ENCODE data around the gene ADARB2.
"Not testable (repeated sequence)": the region's sequence is repeated elsewhere in the genome, so short reads cannot be mapped to it uniquely, and the experiment has no call there.

The ADARB2 gene

DNA sequence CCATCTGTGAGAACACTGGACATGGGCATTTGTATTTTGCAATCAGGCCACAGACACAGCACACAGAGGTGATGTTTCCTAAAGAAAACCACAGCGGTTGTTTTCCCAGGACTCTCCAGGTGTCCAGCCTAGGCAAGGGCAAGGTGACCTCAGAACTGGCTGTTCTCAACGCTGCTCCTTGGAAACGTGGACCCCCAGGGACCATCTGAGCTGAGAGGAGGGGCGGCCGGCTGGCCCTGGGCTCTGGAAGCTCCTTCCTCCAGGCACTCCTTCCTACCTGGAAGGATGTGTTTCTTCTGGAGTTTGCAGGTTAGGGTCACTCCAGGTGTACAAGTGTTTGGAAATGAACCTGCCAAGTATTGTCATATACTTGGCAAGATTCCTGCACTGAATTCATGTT is 103.1 kb downstream of the ADARB2 start:
- DNase-seq = no peak

DNA sequence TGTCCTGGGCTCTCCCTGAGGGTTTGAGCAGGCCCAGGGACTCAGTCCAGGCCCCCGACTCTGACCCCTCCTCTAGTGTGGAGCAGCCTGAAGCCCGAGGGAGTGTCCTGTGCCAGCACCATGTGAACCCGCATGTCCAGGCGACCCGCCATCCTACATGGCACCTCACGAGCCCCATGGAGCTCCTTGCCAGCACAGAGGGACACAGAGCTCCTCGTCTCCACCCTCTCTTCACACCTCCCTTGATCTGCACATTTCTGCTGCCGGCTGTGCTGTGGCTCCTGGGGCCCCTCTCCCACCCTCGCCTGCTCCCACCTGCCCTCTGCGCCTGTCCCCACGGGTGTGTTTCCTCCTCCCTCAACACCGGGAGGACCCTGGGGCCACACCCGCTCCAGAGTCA is 103.5 kb downstream of the ADARB2 start:
- DNase-seq = no peak

DNA sequence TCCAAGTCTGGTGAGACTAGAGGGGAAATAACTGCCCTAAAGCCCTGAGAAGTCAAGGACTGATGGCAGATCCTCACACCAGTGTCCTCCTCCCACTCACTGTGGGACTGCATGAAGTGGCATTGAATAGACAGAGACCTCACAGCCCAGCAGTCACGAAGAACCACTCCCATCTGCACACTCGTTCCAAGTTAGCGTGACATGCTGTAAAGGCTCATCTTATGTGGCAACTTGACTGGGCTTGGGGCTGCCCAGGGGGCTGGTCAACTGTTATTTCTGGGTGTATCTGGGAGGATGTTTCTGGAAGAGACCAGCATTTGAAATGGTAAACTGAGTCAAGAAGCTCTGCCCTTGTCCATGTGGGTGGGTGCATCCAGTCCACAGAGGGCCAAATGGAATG is 104.7 kb downstream of the ADARB2 start:
- no peak for DNase-seq

DNA sequence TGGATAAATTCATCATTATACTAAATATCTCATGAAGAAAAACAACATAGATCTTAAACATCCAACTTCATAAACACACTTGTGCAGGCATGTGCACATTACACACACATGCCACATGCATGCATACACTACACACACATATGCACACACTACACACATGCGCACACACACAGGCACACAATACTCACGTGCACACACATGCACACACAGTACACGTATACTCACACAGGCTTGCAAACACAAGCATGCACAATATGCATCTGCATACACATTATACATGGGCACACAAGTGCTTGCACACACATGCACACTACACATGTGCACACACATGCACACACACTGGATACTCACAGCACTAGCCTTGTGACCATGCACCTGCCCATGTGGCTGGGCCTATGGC is 105.2 kb downstream of the ADARB2 start:
- no peak for DNase-seq

DNA sequence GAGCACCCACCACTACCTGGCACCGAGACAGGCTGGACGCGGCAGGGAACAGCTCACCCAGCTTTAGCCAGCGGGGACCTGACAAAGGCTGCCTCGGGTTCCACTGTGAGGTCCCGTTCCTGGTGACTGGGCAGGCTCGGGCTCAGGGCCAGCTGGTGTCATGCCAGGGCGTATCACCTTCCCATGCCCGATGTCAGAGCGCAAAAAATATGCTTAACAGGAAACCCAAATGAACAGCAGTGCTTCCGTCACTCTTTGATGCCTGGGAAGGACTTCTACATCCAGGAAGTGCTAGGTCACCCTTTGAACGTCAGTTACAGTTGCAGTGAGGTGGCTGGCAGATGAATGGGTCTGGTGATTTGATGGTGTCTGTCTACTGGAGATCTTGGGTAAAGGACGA is 106.0 kb downstream of the ADARB2 start:
- DNase-seq = no peak

DNA sequence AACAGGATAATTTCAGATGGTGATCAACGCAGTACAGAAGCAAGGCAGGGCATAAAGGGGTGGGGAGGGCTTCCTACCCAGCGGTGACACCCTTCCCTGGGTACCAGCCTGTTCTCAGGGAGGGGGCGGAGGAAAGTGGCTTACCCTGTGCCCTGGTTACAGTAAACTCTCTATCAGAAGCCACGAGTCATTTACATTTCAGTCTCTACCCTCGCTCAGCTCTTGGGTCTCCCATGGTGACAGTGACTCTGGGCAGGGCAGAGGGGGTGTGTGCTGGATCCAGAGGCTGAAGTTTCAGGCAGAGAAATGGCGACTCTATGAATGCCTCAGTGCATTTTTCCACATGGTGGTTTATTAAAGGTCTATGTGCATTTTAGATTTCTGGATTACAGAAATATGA is 107.0 kb downstream of the ADARB2 start:
- no peak for DNase-seq

DNA sequence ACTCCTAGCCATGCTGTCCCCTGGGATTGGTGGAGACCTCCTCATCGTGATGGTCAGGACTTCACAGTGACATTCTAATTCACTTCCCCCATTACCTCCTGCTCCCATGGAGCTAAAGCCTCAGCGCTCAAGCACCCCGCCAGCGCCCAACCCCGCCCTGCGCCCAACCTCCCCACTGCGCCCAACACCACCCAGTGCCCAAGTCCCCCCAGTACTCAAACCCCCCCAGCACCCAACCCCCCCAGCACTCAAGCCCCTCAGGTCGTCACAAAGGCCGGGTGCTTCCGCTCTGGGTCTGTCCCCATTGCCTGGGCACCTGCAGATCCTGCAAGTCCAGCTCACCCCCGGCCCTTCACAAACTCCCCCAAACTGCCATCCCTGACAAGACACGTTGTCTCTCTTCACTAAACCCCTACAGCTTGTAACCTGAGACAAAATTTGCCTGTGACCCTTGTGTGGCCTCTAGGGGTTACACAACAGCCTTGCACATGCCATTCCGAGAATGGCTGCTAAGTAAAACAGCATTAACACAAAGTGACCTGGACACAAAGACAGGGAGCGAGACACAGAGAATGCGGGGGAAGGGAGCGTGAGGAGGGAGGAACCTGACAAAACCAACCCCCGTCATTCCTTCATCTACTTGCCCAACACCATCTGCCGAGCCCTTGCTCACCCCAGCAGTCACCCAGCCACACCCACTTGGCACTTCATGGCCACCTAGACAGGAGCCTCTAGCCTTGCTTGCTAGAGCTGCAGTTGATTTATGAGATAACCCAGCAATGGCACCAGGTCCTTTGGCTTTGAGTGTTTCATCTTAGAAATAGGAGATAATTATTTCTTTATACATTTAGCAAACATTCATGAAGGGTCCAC is 107.8 kb downstream of the ADARB2 start:
- DNase-seq = peak; percentile 14

DNA sequence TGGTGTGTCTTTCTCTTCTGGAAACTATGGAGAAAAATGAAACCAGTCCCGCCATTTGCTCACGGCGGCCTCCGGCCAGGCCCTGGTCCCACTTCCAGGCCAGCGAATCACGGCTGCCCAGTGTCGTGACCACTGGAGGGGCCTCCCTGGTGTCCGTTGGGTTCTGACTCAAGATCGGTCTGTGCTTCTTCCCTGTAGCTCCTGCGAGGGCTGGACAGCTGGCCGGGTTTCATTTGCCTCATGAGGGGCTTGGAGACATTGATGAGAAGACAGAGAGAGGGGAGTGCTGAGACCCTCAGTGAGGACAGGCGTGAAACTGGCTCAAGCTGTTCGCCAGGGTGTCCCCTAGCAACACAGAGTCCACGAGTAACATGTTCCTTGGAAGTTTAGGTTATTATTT is 108.6 kb downstream of the ADARB2 start:
- no peak for DNase-seq

DNA sequence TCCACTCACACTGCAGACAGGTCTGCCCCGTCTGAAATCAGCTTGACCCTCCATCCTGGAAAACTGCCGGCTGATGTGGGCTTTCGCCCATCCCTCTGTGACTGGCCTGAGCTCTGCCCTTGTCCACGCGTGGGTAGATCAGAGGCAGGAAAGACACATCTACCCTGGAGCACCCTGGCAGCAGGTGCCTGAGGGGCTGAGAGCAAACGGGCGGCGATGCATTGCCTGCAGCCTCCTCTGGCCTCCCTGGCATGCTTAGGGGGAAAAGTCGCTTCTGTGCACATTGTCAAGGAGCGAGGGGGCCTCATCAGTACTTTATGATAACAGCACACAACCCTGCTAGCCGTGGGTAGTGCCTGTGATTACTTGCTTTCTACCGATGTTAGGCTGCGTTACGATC is 109.4 kb downstream of the ADARB2 start:
- DNase-seq = no peak

DNA sequence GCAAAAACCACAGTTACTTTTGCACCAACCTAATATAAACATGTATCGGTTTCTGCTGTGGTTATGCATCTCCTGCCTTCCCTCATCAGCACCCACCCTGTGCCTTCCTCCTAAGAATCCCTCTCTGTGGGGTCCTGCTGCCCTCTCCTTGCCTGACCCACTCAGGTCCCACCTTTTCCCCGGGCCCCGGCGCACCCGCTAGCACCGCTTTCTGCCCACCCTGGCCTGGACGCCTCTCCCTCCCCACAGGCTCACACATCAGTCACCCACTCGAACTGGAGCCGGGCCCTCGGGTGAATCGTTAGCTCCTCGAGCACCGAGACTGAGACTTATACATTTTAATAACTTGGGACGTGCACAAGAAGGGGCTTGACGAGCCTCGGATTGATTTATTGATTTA is 110.5 kb downstream of the ADARB2 start:
- DNase-seq = no peak

DNA sequence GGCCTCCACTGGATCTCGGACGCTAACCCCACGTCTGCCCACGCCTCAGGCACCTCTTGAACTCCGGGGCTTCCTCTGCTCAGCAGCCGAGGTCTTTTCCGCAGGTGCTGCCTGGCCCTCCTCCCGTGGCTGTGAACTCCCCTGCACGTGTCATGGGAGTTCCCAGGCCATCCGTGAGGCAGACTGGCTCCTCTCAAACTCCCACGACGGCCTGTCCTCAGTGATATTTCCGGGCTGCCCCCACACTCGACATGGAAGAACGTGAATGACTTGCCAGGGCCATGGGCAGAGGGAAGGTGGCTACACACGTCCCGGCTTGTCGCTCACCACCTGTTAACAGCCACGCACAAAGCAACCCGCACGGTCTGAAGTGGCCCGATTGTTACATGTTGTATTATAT is 110.9 kb downstream of the ADARB2 start:
- DNase-seq = no peak

DNA sequence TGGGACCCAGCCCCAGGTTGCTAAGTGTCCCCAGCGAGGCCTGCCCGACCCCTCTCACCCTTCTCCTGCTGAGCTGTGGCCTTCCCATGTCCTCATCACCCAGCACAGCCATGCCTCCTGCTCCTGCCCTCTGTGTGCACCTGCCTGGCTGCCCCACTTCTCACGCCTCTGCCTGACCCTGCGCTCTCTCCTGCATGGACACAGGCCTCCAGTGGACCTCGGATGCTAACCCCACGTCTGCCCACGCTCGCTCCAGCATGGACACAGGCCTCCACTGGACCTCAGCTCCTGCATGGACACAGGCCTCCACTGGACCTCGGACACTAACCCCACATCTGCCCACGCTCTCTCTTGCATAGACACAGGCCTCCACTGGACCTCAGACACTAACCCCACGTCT is 111.6 kb downstream of the ADARB2 start:
- no peak for DNase-seq

DNA sequence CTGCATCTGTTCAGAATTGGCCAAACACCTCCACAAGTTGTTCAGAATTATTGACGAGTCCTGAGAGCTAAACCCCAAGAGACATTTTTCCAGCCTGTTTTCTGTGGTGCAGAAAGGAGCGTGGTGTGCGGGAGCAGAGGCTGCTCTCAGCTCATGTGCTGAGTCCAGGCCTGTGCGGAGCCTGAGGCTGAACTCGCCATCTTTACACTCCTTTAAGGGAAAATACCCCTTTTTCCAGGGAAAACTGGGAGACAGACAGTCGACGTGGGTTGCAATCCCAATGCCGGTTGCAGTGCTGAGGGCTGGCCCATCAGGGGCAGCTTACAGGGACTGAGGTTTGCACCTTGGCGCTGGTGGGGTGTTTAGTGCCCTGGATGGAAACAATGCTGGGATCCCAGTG is 112.2 kb downstream of the ADARB2 start:
- no peak for DNase-seq

DNA sequence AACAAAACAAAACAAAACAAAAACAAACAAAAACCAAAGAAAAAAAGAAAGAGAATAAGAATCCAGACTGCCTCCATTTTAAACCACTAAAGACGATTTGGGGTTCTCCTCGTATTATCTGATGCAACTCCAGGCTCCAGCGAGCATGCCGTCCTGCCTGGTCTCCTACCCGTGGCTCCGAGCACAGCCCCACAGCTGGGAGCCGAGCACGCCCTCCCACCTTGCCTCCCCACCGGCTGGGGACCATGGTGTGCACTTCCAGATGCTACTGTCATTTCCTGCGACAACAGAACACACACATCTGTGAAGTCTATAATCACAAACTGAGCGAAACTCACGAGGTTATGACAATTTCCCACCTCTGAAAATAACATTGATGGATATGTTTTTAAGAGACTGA is 113.1 kb downstream of the ADARB2 start:
- DNase-seq = no peak

DNA sequence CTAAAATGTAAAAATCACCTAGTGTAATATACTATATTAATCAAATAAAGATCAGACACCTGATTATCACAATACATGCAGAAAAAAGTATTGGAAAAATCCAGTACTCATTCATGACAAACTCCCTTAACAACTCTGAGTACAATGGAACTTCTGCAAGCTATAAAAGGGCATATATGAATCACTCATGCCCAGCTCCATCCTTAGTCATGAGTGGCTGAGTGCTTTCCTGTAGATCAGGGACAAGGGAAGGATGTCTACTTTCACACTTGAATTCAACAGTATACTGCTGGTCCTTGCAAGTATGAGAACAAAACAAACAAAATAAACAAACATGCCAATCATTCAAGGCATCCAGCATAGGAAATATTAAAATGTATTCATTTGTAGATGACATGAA is 116.5 kb downstream of the ADARB2 start:
- no peak for DNase-seq

DNA sequence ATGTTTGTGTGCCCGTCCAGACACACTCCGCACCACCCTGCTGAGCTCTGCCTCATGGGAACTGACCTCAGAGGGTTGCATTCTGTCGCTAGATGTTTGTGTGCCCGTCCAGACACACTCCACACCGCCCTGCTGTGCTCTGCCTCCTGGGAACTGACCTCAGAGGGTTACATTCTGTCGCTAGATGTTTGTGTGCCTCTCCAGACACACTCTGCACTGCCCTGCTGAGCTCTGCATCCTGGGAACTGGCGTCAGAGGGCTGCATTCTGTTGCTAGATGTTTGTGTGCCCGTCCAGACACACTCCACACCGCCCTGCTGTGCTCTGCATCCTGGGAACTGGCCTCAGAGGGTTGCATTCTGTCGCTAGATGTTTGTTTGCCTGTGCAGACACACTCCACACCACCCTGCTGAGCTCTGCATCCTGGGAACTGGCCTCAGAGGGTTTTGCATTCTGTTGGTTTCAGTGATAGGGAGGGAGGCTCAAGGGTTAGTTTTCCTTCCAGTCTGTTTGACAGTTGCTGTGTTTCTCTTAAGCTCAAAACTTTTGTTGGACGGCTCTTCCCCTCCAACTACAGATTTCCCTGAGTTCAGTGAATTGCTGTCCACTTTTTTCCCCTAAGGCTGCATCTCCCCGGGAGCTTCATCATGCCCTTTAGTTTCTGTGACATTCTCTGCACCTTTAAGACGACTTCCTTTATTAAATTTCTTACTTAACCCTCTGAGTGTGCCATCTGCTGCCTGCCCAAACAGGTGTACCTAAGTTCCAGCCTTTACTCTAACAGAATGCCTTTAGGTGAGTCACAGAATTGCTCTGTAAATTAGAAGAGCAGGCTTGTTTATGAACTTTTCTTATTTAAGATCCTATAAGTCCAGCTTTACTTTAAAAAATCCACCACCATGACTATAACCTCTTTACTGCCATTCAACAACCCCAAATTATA is 119.7 kb downstream of the ADARB2 start:
- DNase-seq = not testable (repeated sequence)

DNA sequence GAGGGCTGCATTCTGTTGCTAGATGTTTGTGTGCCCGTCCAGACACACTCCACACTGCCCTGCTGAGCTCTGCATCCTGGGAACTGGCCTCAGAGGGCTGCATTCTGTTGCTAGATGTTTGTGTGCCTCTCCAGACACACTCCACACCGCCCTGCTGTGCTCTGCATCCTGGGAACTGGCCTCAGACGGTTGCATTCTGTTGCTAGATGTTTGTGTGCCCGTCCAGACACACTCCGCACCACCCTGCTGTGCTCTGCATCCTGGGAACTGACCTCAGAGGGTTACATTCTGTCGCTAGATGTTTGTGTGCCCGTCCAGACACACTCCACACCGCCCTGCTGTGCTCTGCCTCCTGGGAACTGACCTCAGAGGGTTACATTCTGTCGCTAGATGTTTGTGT is 120.6 kb downstream of the ADARB2 start:
- not testable (repeated sequence) for DNase-seq

DNA sequence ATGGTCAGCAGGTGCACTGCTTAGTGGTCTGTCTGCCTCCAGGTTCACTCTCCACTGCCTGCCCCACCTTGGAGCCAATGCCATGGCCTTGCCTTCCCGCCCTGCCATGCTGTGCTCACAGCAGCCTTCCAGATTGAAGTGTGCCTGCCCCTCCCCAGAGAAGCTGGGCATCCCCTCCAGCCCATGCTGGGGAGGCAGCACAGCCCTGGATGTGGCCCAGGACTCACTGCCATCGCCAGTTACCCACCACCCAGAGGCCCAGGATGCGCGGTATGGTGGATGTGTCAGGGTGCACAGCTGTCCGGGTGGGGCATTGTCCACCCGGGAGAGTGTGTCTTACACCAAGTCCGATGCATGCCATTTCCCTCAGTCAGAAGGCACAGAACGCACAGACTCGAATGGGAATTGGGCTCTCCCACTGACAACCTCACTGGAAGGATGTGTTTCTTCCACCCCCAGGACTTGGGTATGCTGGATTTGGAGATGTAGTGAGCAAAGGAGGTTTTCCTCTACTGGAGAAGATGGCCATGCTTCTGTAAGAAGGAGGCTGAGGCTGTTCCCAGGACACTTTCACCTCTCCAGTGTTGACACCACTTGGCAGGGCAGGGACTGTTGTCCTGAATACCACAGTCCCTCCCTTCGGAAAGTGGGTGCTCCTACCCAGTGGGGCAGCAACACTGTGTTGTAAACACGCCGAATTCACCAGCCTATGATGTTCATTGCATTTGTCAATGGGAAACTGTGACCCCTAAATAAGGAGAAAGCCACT is 122.0 kb downstream of the ADARB2 start:
- DNase-seq = no peak

DNA sequence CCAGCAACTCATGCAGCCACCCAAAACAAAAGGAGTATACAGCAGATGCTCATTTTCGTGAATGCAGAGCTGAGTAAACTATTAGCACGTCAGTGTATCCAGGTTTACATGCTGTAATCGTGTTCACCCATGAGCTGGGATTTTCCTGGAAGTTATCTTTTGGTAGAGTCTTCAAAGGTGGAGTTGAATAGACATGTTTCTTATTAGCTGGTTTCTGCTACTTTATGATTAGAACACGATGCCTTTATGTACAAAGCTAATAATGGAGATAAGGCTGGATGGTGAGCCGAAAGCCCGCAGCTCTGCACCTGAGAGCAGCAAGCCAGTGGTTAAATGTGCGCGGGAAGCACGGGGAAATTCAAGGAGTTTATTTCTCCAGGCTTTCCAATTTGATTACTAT is 123.8 kb downstream of the ADARB2 start:
- no peak for DNase-seq

DNA sequence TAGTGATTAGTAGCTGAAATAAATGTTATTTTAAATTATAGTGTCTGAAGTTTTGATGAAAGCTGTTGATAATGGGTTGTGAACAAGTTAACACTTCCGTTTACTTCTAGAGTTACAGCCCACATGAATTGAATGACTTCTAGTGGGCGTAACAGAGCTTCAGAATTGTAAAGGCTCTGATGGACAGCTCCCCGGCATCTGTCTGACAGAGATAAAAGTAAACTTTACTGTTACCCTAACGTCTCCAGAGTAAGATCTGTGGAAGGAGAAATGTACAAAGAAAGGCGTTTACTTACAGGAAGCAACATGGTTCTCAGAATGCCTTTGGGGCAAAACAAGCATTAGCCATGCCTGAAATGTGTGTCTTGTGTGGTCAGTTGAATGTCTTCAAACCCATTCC is 124.4 kb downstream of the ADARB2 start:
- no peak for DNase-seq

DNA sequence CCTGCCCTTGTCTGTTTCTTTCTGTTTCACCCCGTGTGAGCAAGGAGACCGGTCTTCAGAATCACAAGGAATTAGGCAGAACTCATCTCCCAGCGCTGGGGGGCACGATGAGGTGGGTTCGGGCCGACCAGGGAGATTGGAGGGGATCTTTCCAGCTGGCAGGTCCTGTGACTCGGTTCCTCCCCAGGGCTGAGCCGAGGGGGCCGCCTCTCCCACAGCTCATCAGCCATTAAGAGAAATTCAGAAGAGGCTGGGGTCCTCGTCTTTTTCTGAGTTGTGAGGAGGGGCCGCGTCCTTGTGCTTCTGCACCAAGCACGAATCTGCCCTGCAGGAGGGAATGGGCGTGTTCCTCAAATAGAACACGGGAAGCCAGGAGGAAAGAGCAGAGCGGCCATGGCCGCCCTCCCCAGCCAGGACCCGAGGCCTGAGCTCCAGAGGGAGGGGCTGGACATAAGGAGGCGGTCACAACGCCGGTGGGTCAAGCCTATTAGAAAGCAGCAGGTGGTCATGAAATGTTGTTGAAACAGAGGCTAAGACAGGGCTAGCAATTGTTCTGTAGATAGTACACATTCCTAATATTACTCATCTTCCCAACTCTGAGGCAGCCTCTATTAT is 125.3 kb downstream of the ADARB2 start:
- no peak for DNase-seq

DNA sequence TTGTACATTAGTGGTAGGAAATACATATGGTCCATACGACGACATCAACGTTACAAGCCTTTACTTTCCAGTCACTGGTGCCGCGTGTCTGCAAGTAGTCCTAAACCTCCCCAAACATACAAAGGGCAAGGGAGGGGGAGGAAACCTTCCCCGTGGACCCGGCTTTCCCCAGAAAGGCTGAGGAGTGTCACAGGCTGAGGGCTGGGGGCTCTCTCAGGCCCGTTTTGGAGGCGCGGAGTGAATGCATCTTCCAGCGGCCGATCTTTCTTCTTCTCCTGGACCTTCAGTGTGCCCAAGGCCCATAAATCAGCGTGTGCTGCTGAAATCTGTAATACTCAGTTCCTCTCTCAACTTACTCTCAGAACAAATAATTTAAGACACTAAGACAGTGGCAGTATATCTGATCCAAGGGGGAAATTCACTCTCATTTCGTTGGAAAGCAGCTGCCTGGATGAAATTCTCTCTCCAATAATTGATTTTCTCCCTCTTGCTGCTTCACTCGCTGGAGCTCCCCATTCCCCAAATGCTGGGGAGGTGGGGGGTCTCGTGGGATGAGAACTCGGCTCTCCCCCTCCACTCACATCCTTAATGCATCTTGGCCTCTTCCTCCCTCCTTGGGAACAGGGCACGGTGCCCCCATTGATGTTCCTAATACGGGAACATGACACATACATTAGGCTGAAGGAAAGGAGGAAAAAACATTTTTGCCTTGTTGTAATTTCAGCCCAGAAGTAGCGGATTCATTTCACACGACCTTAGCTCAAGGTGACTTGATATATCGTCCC is 126.1 kb downstream of the ADARB2 start:
- DNase-seq = no peak
